Progenitor cell of endocrine pancreas (in vitro differentiated cells): ENCODE measurements around the gene KIF24. TPM values are rescaled to one million over a fixed set of nuclear protein-coding genes. Genes with fewer than 3 reads are reported as not detected.

Experiments
- DNase-seq: peaks from one replicate; pipeline ENCODE4 v3.0.0; 2021; ENCODE audit warnings: low spot score; ENCODE audit not compliant: unreplicated experiment
- H3K27ac Mint-ChIP-seq: 2 replicates; pipeline ENCODE4 v1.8.0; 2021; ENCODE audit warnings: mild to moderate bottlenecking, moderate library complexity, mixed read lengths
- H3K27me3 Mint-ChIP-seq: 2 replicates; pipeline ENCODE4 v1.8.0; 2021; ENCODE audit warnings: mixed read lengths
- H3K36me3 Mint-ChIP-seq: 2 replicates; pipeline ENCODE4 v1.8.0; 2022; ENCODE audit warnings: mixed read lengths; ENCODE audit not compliant: insufficient read depth
- H3K4me1 Mint-ChIP-seq: 2 replicates; pipeline ENCODE4 v1.8.0; 2021; ENCODE audit warnings: low read depth, mixed read lengths
- H3K4me3 Mint-ChIP-seq: 2 replicates; pipeline ENCODE4 v1.8.0; 2021; ENCODE audit warnings: low read depth, mild to moderate bottlenecking, moderate library complexity, mixed read lengths
- H3K9me3 Mint-ChIP-seq: 2 replicates; pipeline ENCODE4 v1.8.0; 2021; ENCODE audit warnings: low read depth, mixed read lengths
- total RNA-seq: library from RNA; stranded (reverse); gene quantifications from 2 replicates; pipeline ENCODE4 v1.2.1, GENCODE V29; 2021
- TF ChIP-seq, protein P1 (sequence below): fragments of 200-600 bp; sonication (generic); IDR thresholded peaks from one replicate; pipeline ENCODE4 v1.5.0; 2021; ENCODE audit warnings: antibody characterized with exemption, mild to moderate bottlenecking; ENCODE audit not compliant: unreplicated experiment

KIF24 gene
- total RNA-seq, 1 donor from 2014 or later, result 10.0 TPM

DNA sequence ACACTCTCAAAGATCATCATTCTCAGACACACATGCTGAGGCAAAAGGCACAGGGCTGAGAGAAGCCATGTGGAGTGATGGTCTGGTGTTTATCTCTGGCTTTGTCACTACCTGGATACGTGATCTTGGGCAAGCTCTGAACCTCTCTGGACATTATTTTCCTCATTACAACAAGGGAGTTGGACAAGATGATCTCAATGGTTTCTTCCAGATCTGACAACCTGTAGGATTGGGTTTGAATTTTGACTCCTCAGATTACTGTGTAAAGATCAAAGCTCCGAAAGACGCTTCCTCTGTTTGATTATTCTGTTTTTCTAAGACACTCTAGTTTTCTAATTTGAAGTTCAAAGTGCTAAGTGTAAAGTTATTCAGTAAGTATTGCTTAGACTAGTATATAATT lies 20.3 kb upstream of the KIF24 start:
- TF ChIP-seq, protein P1, sequence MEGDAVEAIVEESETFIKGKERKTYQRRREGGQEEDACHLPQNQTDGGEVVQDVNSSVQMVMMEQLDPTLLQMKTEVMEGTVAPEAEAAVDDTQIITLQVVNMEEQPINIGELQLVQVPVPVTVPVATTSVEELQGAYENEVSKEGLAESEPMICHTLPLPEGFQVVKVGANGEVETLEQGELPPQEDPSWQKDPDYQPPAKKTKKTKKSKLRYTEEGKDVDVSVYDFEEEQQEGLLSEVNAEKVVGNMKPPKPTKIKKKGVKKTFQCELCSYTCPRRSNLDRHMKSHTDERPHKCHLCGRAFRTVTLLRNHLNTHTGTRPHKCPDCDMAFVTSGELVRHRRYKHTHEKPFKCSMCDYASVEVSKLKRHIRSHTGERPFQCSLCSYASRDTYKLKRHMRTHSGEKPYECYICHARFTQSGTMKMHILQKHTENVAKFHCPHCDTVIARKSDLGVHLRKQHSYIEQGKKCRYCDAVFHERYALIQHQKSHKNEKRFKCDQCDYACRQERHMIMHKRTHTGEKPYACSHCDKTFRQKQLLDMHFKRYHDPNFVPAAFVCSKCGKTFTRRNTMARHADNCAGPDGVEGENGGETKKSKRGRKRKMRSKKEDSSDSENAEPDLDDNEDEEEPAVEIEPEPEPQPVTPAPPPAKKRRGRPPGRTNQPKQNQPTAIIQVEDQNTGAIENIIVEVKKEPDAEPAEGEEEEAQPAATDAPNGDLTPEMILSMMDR, result no peak
- peaks cover 6% of the 10 kb centered on the region for H3K36me3 Mint-ChIP-seq
- DNase-seq, result no peak
- H3K4me1 Mint-ChIP-seq, result no peaks in the 10 kb centered on the region
- no peak overlapping the region for H3K27ac Mint-ChIP-seq
- no peaks in the 10 kb centered on the region for H3K9me3 Mint-ChIP-seq
- H3K4me3 Mint-ChIP-seq, result no peak overlapping the region
- H3K27me3 Mint-ChIP-seq, result no peaks in the 10 kb centered on the region

DNA sequence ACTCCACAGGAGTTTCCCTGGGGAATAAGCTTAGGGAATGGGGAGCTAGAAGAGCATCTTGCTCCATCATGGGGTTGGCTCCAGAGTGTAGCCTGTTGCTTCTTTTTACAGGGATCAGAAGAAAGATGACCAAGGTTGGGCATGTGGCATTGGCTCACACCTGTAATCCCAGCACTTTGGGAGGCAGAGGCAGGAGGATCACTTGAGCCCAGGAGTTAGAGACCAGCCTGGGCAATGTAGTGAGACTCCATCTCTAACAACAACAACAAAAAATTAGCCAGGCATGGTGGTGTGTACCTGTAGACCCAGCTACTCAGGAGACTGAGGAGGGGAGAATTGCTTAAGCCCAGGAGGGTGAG lies 18.7 kb upstream of the KIF24 start:
- Mint-ChIP-seq H3K4me1 (no peaks in the 10 kb centered on the region), H3K9me3 (no peaks in the 10 kb centered on the region), H3K27me3 (no peaks in the 10 kb centered on the region), H3K36me3 (peaks cover 6% of the 10 kb centered on the region), H3K4me3 (no peak overlapping the region), H3K27ac (peak overlapping the region; percentile 49)
- TF ChIP-seq, protein P1, result no peak
- DNase-seq, result no peak

DNA sequence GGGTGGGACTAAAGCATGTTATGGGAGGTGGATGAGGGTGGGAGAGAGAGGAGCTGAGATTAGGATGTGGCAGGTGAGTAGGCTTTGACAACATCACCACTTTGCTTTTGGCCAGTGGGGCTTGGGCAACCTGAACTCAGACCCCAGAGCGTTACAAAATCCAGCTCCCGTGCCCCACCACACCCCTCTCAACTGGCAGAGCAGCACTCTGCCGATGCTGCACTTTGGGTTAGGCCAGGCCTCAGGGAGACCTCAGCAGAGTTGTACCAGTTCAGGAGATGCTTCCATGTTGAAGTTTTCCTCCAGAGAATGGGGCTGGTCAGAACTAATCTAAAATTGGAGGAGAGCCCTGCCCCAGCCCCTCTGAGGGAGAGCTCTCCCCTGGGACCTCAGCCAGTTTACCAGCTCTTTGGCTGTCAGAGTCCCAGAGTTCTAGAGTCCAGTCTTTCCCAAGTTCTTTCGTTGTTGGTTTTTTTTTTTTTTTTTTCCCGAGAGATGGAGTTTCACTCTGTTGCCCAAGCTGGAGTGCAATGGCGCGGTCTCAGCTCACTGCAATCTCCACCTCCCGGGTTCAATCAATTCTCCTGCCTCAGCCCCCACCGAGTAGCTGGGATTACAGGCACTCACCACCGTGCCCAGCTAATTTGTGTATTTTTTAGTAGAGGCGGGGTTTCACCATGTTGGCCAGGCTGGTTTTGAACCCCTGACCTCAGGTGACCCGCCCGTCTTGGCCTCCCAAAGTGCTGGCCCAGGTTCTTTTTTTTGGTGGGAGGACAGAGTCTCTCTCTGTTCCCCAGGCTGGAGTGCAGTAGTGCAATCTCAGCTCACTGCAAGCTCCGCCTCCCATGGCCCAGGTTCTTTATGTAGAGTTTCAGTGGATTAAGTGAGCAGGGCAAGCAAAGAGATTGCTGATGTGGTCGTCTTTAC lies 18.1 kb upstream of the KIF24 start:
- peak overlapping the region; percentile 49 for H3K27ac Mint-ChIP-seq
- DNase-seq, result no peak
- no peaks in the 10 kb centered on the region for H3K9me3 Mint-ChIP-seq
- H3K36me3 Mint-ChIP-seq, result peaks cover 6% of the 10 kb centered on the region
- TF ChIP-seq, protein P1, result no peak
- H3K4me1 Mint-ChIP-seq, result no peaks in the 10 kb centered on the region
- H3K27me3 Mint-ChIP-seq, result no peaks in the 10 kb centered on the region
- no peak overlapping the region for H3K4me3 Mint-ChIP-seq

DNA sequence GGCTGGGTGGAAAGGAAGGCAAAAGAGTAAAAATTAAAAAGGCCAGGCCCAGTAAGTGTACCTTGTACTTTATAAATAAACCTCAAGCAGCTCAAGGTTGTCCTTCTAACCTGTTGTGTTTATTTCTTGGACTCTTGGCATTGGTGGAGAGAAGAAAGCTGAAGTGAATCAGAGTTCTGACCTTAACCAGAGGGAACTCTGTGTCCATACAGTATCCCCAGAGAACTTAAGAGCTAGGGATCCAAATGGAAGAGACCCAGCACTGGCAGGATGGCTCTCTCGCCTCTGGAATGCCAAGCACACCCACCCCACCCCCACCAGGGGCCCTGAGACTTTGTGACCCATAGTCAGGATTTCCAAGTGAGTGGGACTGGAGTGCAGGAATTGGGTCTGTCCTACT lies 14.5 kb upstream of the KIF24 start:
- H3K36me3 Mint-ChIP-seq, result peaks cover 6% of the 10 kb centered on the region
- no peak overlapping the region for H3K4me3 Mint-ChIP-seq
- H3K4me1 Mint-ChIP-seq, result no peaks in the 10 kb centered on the region
- TF ChIP-seq, protein P1, result no peak
- DNase-seq, result no peak
- H3K27me3 Mint-ChIP-seq, result no peaks in the 10 kb centered on the region
- H3K9me3 Mint-ChIP-seq, result no peaks in the 10 kb centered on the region
- no peak overlapping the region for H3K27ac Mint-ChIP-seq

DNA sequence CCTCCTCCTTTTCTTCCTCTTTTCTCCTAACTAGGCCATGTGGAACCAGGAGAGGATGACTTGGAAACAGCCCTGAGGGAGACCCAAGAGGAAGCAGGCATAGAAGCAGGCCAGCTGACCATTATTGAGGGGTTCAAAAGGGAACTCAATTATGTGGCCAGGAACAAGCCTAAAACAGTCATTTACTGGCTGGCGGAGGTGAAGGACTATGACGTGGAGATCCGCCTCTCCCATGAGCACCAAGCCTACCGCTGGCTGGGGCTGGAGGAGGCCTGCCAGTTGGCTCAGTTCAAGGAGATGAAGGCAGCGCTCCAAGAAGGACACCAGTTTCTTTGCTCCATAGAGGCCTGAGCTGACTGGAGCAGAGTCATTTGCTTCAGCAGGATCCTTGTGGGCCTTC lies 14.0 kb upstream of the KIF24 start:
- Mint-ChIP-seq H3K4me3 (no peak overlapping the region), H3K36me3 (peaks cover 6% of the 10 kb centered on the region), H3K4me1 (no peaks in the 10 kb centered on the region), H3K27me3 (no peaks in the 10 kb centered on the region), H3K27ac (no peak overlapping the region), H3K9me3 (no peaks in the 10 kb centered on the region)
- no peak for DNase-seq
- TF ChIP-seq, protein P1, result no peak
